H1 (cell line): ENCODE results near the gene IGBP1. TPM values are rescaled to one million over a fixed set of nuclear protein-coding genes. Genes with fewer than 3 reads are reported as not detected.

Experiments used
- ASH2L ChIP-seq: fragments of 200-600, 300-600 bp; sonication (generic); IDR thresholded peaks from one replicate; pipeline ENCODE4 v1.7.1; 2017; ENCODE audit warnings: low read length
- CBX5 ChIP-seq: fragments of 300-800, 300-1000 bp; sonication (generic); IDR thresholded peaks from 2 replicates; pipeline ENCODE4 v1.7.1; 2016; ENCODE audit warnings: antibody characterized with exemption, low read length, low read depth
- CEBPB ChIP-seq: IDR thresholded peaks from 2 replicates; pipeline ENCODE4 v1.6.1; 2012; ENCODE audit warnings: low read depth, low read length
- CTBP2 ChIP-seq: IDR thresholded peaks from 2 replicates; pipeline ENCODE4 v1.7.0; 2011; ENCODE audit warnings: borderline replicate concordance, mild to moderate bottlenecking, moderate library complexity, mixed read lengths, low read length; ENCODE audit not compliant: insufficient read depth, insufficient read length
- EGR1 ChIP-seq: IDR thresholded peaks from 2 replicates; pipeline ENCODE4 v1.6.1; 2011; ENCODE audit warnings: low read depth, low read length, borderline replicate concordance
- GABPA ChIP-seq: IDR thresholded peaks from 2 replicates; pipeline ENCODE4 v1.6.1; 2011; ENCODE audit warnings: mild to moderate bottlenecking, low read length, moderate library complexity, borderline replicate concordance; ENCODE audit not compliant: insufficient read depth
- HDAC6 ChIP-seq: IDR thresholded peaks from one replicate; pipeline ENCODE4 v1.7.1; 2012; ENCODE audit warnings: low read depth, mild to moderate bottlenecking, inconsistent platforms, low read length, moderate library complexity
- JUN ChIP-seq: IDR thresholded peaks from 2 replicates; pipeline ENCODE4 v1.6.1; 2011; ENCODE audit warnings: low read depth, mild to moderate bottlenecking, improper control_type of control experiment, low read length
- KDM1A ChIP-seq: fragments of 200-600, 300-600 bp; sonication (generic); IDR thresholded peaks from 2 replicates; pipeline ENCODE4 v1.7.1; 2016; ENCODE audit warnings: mild to moderate bottlenecking, low read length, borderline replicate concordance
- KDM5A ChIP-seq: fragments of 200-600 bp; IDR thresholded peaks from 2 replicates; pipeline ENCODE4 v1.7.1; 2012; ENCODE audit warnings: mild to moderate bottlenecking, low read length, inconsistent platforms, mixed read lengths
- PHF8 ChIP-seq: fragments of 200-600 bp; sonication (generic); conservative IDR thresholded peaks from 2 replicates; pipeline ENCODE4 v1.7.1; 2012; ENCODE audit warnings: low read depth, mild to moderate bottlenecking, inconsistent platforms, low read length, moderate library complexity
- POLR2AphosphoS5 ChIP-seq: IDR thresholded peaks from 2 replicates; pipeline ENCODE4 v1.6.1; 2011; ENCODE audit warnings: low read depth, low read length
- RAD21 ChIP-seq, 2 experiments: IDR thresholded peaks in 1 of 2; conservative IDR thresholded peaks in 1 of 2; 2 replicates each; pipeline ENCODE4 v1.6.1; 2011; ENCODE audit warnings: low read depth in 2 of 2, low read length in 2 of 2, improper control_type of control experiment in 1 of 2, inconsistent platforms in 1 of 2, mild to moderate bottlenecking in 1 of 2, moderate library complexity in 1 of 2
- SAP30 ChIP-seq: fragments of 300-600 bp; sonication (generic); IDR thresholded peaks from 2 replicates; pipeline ENCODE4 v1.7.1; 2012; ENCODE audit warnings: low read length, moderate library complexity, mild to moderate bottlenecking, inconsistent platforms; ENCODE audit not compliant: insufficient read depth, insufficient replicate concordance
- SIN3A ChIP-seq, 2 experiments: IDR thresholded peaks in 1 of 2; conservative IDR thresholded peaks in 1 of 2; 2 replicates each; pipeline ENCODE4 v1.6.1; 2011 to 2012; ENCODE audit warnings: low read length in 2 of 2, improper control_type of control experiment in 1 of 2, low read depth in 1 of 2, mild to moderate bottlenecking in 1 of 2
- SP4 ChIP-seq: IDR thresholded peaks from 2 replicates; pipeline ENCODE4 v1.6.1; 2012; ENCODE audit warnings: low read length, inconsistent platforms
- SRF ChIP-seq: IDR thresholded peaks from 2 replicates; pipeline ENCODE4 v1.6.1; 2011; ENCODE audit warnings: mild to moderate bottlenecking, low read depth, low read length, moderate library complexity
- TAF1 ChIP-seq: IDR thresholded peaks from 2 replicates; pipeline ENCODE4 v1.6.1; 2011; ENCODE audit warnings: mild to moderate bottlenecking, low read depth, low read length
- TAF7 ChIP-seq: optimal IDR thresholded peaks from 2 replicates; pipeline ENCODE3; 2011; ENCODE audit warnings: low read depth, mild to moderate bottlenecking, inconsistent platforms, low read length, moderate library complexity, borderline replicate concordance
- TBP ChIP-seq: IDR thresholded peaks from 2 replicates; pipeline ENCODE4 v1.6.1; 2011; ENCODE audit warnings: low read depth, low read length, improper control_type of control experiment
- polyA plus RNA-seq, 7 experiments: library from polyadenylated mRNA; depleted of rRNA in 3 of 7; stranded (reverse) in 5 of 7; unstranded in 2 of 7; fragments of >200 nt in 5 of 7; fragments of 200-250 nt in 2 of 7; gene quantifications; 1 replicate in 5 of 7; 2 replicates in 1 of 7; 4 replicates in 1 of 7; pipeline versions ENCODE4 v1.2.1 to v1.2.3, GENCODE V29; 2011 to 2013; ENCODE audit warnings: missing spikeins in 2 of 7, mixed read lengths in 2 of 7
- total RNA-seq: library from RNA; stranded (reverse); fragmentation: NEBNext Ultra II Directional; extraction: Animal tissue kit (Norgen Biotek cat#: 25700); gene quantifications from 2 replicates; pipeline ENCODE4 v1.2.1, GENCODE V29; 2021
- TF ChIP-seq, protein P1 (sequence below): IDR thresholded peaks from 2 replicates; pipeline ENCODE4 v1.6.1; 2012; ENCODE audit warnings: inconsistent platforms
- TF ChIP-seq, protein P2 (sequence below): IDR thresholded peaks from 2 replicates; pipeline ENCODE4 v1.6.1; 2012; ENCODE audit warnings: inconsistent platforms

IGBP1 gene
- total and polyA plus RNA-seq, 2 of the 8 experiments (the other 6 are each of a cell fraction or from before 2014, with no cell fraction given), result 41.3 to 45.4 TPM

DNA sequence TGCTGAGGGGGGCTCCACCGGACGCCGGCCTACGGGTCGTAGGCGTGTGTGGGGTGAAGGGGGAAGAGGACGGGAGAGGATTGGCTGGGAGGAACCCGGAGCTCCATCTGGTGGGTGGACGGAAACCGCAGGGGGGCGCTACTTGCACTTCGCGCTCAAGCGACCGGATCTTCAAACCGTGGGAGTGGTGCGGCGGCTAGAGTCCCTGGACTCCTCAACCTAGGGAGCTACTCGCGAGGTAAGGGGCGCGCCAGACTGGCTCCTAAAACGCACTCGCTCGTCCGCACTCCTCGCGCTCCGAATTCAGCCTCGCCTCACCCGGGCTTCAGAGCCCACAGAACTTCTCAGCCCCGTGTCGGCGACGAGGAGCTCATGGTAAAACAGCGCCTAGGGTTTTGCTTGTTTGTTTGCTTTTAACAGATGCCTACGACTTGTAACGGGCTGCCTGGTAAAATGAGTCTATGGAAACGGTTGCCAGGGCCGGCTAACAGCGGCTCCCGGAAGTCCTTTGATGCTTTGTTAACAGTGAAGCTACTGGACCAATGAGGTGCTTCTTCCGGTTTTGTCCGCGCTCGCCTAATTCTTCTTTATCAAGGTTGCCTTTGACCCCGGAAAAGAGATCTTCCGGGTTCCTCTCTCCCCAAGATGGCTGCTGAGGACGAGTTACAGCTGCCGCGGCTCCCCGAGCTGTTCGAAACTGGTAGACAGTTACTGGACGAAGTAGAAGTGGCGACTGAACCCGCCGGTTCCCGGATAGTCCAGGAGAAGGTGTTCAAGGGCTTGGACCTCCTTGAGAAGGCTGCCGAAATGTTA is at the start of gene IGBP1 (continued):
- peak; percentile 73 for TF ChIP-seq SAP30
- no peak for TF ChIP-seq ASH2L
- TF ChIP-seq SP4, result no peak
- TF ChIP-seq CEBPB, result no peak
- no peak for TF ChIP-seq CTBP2
- TF ChIP-seq KDM5A, result peak; percentile 80
- no peak for TF ChIP-seq JUN
- TF ChIP-seq, protein P1, sequence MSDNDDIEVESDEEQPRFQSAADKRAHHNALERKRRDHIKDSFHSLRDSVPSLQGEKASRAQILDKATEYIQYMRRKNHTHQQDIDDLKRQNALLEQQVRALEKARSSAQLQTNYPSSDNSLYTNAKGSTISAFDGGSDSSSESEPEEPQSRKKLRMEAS, result no peak
- TF ChIP-seq, protein P2, sequence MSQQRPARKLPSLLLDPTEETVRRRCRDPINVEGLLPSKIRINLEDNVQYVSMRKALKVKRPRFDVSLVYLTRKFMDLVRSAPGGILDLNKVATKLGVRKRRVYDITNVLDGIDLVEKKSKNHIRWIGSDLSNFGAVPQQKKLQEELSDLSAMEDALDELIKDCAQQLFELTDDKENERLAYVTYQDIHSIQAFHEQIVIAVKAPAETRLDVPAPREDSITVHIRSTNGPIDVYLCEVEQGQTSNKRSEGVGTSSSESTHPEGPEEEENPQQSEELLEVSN, result peak; percentile 45; the same call in 1 of the 2 replicates
- TF ChIP-seq SIN3A (conservative IDR thresholded peaks at IDR 0.05 in 1 of 2, IDR thresholded peaks at IDR 0.05 in 1 of 2; ENCODE audit: low read depth in 1 of 2, low read length in 2 of 2), result peak; percentile 8 to 61; a peak in 1 of 4 replicates
- no peak for TF ChIP-seq GABPA
- TF ChIP-seq RAD21 (IDR thresholded peaks at IDR 0.05 in 1 of 2, conservative IDR thresholded peaks at IDR 0.05 in 1 of 2; ENCODE audit: low read depth in 2 of 2, low read length in 2 of 2), result peak in 1 of 2 experiments; percentile 19; a peak in 1 of 4 replicates
- no peak for TF ChIP-seq HDAC6
- TF ChIP-seq TAF7, result no peak
- peak; percentile 29 for TF ChIP-seq TBP
- TF ChIP-seq POLR2AphosphoS5, result peak; percentile 44; the same call in 1 of the 2 replicates
- TF ChIP-seq KDM1A, result no peak
- no peak for TF ChIP-seq CBX5
- peak; percentile 65 for TF ChIP-seq TAF1
- TF ChIP-seq PHF8, result peak; percentile 43; the same call in 1 of the 2 replicates
- no peak for TF ChIP-seq EGR1
- TF ChIP-seq SRF, result no peak
